DMS153 treated with DMSO at 0.1 percent for 48 hours (cell line): ENCODE measurements around the gene LHPP.
A peak's percentile ranks its signal among the peaks of the same experiment; 100 is the strongest.

Experiments used
- DNase-seq: peaks from one replicate; lab custom pipeline; 2025; ENCODE audit not compliant: unreplicated experiment; lab: John Stamatoyannopoulos, UW

The LHPP gene

GRCh38 chr10:124552691-124553276, 91.2 kb downstream of the LHPP start:
- DNase-seq = no peak

GRCh38 chr10:124554085-124554858, 92.6 kb downstream of the LHPP start:
- DNase-seq = no peak

- DNase-seq = no peak
Measured at GRCh38 chr10:124557167-124557566, 95.5 kb downstream of the LHPP start.

GRCh38 chr10:124557648-124558338, 96.2 kb downstream of the LHPP start:
- DNase-seq = no peak

GRCh38 chr10:124558339-124559321, 97.0 kb downstream of the LHPP start:
- DNase-seq = no peak

- no peak for DNase-seq
Measured at GRCh38 chr10:124559372-124560132, 97.9 kb downstream of the LHPP start.

GRCh38 chr10:124560377-124561105, 98.9 kb downstream of the LHPP start:
- DNase-seq = no peak

- DNase-seq = no peak
Measured at GRCh38 chr10:124561206-124561605, 99.6 kb downstream of the LHPP start.

GRCh38 chr10:124562425-124563060, 100.9 kb downstream of the LHPP start:
- DNase-seq = no peak

GRCh38 chr10:124563320-124564040, 101.9 kb downstream of the LHPP start:
- DNase-seq = no peak

- DNase-seq = no peak
Measured at GRCh38 chr10:124564881-124565280, 103.3 kb downstream of the LHPP start.

GRCh38 chr10:124565565-124566221, 104.1 kb downstream of the LHPP start:
- DNase-seq = peak; percentile 95

GRCh38 chr10:124566222-124566888, 104.7 kb downstream of the LHPP start:
- no peak for DNase-seq

GRCh38 chr10:124566981-124567835, 105.6 kb downstream of the LHPP start:
- DNase-seq = no peak

- DNase-seq = no peak
Measured at GRCh38 chr10:124568339-124568738, 106.7 kb downstream of the LHPP start.

GRCh38 chr10:124568848-124569622, 107.4 kb downstream of the LHPP start:
- no peak for DNase-seq
